Measurements from ENCODE around the gene FLYWCH2.
A peak's percentile ranks its signal among the peaks of the same experiment; 100 is the strongest.

Gene FLYWCH2

DNA sequence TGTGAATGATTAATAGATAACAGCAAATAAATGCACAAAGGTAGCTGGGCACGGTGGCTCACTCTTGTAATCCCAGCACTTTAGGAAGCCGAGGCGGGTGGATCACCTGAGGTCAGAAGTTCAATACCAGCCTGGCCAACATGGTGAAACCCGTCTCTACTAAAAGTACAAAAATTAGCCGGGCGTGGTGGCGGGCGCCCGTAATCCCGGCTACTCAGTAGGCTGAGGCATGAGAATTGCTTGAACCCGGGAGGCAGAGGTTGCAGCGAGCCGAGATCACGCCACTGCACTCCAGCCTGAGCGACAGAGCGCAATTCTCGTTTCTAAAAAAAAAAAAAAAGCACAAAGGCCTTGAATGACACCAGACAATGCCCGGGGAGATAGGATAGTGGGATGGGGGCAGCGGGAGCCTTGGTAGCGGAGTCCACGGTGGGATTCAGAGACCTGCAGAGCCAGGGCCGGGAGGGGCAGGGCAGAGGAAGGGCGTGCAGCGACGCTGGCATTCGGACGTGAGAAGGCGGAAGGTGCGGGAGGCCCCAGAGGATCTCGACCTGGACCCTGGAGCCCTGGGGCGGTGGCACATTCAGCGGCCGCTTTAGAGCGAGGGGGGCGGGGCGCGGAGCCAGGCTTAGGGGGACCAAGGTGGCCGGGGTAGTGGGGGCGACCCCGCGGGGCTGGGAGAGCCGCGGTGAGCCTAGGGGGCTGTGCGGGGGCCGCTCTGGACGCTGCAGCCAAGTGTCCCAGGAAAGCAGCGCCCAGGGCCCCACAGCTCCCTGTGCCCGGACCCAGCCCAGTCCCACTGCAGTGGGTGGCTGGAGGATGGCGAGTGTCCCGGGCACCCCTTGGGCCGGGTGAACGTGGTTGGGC, 999 bp upstream of the FLYWCH2 start:
- DNase-seq (ENCODE audit: low spot score): peak; percentile 34

- peak; percentile 11 for DNase-seq (ENCODE audit: low spot score)
These were observed 468 bp downstream of the FLYWCH2 start for GRCh38 chr16:2883458-2883908.

DNA sequence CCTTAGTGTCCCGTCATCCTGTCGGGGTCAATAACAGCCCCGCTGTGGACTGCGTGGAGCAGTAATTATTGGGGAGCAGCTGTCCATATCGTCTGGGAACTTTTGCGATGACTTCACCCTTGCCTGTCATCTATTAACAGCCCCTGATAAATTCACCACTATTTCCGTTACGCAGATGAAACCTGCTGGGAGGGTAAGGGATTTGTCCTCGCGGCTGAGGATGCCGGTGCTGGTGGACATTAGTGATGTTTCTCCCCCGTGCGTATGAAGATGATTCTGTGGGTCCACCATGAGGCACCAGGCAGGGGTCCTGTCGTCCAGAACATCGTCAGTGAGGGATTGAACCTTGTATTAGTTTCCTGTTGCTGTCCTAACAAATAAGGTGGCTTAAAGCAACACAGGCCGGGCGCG, 1.0 kb downstream of the FLYWCH2 start:
- DNase-seq (ENCODE audit: low spot score): no peak

GRCh38 chr16:2894231-2894630, 11.2 kb downstream of the FLYWCH2 start:
- DNase-seq (ENCODE audit: low spot score): no peak

GRCh38 chr16:2895813-2896212, 12.8 kb downstream of the FLYWCH2 start:
- no peak for DNase-seq (ENCODE audit: low spot score)

- no peak for DNase-seq (ENCODE audit: low spot score)
These were observed 13.5 kb downstream of the FLYWCH2 start for GRCh38 chr16:2896480-2897010.

DNA sequence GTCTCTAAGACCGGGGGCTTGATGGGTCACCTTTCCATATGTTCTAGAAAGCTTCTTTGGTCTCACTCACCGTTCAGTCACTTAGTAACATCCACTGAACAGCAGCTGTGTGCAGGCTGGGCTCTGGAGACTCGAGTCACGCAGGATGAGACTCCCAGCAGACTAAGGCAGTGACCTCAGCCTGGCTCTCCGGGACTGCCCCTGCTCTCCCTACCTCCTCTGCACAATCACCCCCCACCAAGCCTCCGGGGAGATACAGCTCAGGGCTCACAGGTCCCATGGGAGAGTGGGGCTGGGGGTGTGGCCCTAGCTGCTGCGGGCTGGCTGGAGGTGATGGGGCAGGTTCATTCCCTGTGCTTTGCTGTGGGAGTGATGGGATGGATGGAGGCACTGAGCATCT, 14.1 kb downstream of the FLYWCH2 start:
- DNase-seq (ENCODE audit: low spot score): no peak

DNA sequence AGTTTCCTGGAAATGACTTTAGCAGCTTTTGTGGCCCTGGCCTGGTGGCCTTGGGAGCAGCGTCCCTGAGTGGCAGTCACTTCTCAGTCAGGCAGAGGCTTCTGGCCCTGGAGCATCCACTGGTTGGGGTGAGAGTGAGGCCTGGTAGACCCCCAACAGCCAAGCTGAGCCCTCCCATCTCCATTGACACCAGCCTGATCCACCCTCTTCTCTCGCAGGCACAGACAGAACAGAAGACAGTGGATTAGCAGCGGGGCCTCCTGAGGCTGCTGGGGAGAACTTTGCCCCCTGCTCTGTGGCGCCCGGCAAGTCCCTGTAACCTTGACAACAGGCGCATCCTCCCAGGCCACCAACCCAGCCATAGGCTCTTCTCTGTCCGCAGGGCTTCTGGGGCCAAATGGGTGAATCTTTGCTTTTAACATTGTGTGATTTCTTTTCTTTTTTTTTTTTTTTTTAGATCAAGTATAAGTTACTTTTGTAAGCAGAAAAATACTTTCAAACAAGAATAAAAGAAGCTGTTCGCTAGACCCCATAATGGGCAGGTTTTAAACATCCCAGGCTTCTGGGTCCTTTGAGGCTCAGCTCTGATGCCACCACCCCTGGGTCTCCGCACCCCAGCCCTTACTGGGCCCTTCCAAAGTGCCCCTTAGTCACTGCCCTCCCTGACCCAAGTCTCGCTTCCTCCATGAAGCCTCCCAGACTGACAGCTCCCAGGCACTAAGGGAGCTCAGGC, 16.0 kb downstream of the FLYWCH2 start:
- DNase-seq (ENCODE audit: low spot score): no peak

GRCh38 chr16:2899564-2900072, 16.6 kb downstream of the FLYWCH2 start:
- no peak for DNase-seq (ENCODE audit: low spot score)

DNA sequence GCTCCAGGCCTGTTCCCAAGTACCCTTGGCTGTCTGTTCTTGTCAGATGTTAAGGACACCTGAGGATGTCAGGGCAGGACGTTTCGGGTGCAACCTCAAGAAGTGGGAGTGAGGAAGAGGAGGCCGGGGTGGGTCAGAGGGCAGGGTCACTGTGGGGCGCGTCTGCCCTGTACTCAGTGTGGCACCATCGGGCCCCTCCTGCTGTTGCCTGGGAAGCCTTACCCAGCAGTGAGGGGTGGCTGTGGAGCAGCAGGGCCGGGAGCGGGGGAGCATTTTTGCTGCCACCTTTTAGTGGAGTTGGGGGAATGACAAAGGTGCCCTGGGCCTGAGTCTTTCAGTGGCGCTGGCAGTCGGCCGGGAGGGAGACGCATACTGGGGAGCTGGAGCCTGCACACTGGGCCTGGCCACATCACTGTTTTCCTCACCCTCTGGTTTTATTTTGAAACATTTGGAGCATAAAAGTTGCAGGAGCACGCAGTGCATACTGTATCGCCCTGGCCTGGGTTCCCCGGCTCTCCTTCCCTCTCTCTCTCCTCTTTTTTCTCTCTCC, 17.6 kb downstream of the FLYWCH2 start:
- no peak for DNase-seq (ENCODE audit: low spot score)

GRCh38 chr16:2902337-2903130, 19.5 kb downstream of the FLYWCH2 start:
- DNase-seq (ENCODE audit: low spot score): no peak

DNA sequence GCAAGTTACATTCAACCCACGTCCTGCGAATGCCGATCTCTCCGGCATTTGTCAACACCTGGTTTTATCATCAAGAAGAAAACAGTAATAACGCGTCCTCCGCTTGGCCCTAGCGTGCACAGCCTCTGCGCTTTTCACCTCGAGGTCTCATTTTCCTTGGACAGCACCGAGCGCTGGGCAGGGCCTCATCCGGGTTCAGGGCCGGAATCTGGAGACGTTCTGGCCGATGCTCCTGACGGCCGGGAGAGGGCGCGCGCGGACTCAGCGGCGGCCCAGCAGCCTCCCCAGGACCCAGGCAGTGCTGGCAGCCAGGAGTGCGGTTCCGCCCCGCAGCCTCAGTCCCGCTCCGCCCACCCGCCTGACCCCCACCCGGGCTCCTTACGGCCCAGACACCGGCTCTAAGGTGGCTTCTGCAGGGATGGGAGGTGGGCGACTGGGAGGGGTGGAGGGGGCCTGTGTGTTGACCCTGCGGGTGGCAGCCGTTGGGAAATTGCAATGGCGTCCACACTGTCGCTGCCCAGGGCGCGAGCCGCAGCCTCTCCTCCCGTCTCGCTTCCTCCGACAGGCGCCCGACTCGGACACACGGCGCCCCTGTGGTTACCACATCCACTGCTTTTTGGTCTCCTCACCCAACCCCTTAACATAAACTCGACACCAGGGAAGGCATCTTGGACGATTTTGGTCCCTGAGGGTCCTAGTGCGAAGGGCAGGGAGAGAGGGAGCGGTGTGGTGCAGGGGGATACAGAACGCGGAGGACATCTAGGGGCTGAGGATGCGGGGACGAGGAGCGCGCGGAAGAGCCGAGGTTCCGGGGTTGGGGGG, 21.3 kb downstream of the FLYWCH2 start:
- peak; percentile 94 for DNase-seq (ENCODE audit: low spot score)

DNA sequence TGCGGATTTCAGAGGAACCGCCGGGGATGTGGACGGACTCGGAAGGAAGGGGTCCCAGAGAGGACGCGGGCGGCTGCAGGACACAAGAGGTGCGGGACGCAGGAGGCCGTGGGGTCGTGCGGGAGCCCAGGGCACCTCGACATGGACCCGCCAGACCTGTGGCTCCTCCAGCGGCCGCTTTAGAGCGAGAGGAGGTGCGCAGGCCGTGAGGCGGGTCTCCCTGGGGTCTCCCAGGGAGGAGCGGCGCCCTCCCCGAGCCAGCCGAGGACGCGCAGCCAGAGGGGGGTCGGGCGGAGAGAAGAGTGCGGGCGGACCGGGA, 21.9 kb downstream of the FLYWCH2 start:
- no peak for DNase-seq (ENCODE audit: low spot score)

GRCh38 chr16:2905241-2905987, 22.4 kb downstream of the FLYWCH2 start:
- peak; percentile 100 for DNase-seq (ENCODE audit: low spot score)

GRCh38 chr16:2905988-2906387, 23.0 kb downstream of the FLYWCH2 start:
- no peak for DNase-seq (ENCODE audit: low spot score)

- peak; percentile 45 for DNase-seq (ENCODE audit: low spot score)
These were observed 24.2 kb downstream of the FLYWCH2 start for GRCh38 chr16:2907084-2907753.

GRCh38 chr16:2910441-2910969, 27.5 kb downstream of the FLYWCH2 start:
- DNase-seq (ENCODE audit: low spot score): no peak

DNA sequence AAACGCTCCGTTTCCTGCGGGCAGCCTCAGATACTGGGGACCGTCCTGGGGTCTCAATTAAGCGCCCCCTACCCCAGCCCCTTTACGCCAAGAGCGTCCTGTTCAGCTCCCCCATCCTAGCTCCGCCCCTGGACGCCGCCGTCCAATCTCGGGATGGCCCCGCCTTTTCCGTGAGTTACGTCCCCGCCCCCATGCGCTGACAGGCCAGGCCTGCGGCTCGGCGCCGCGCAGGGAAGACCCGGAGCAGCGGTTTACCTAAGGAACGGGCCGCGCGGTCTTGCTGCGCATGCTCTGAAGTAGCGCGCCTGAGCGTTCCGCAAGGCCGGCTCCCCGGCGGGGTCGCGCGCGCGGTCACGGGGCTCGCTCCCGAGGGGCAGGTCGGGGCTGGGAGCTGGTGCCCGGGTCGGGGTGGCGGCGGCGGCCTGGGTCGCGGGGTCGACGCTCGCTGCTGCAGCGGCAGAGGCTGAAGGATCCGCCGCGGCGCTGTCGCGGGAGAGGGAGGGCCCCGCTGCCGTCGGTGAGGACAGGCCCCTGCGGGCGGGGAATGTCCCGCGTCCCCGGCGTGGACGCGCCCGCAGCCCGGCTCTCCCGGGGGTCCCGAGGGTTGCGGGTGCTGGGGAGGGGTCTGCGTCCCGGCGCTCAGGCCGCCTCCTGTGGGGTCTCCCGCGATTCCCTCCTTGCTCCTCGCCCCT, 28.8 kb downstream of the FLYWCH2 start, which contains the start of gene FLYWCH1:
Gene FLYWCH1, plus strand, starts transcription at position 294 of the 692 bp plus-strand sequence. CDS start 17,755 bp downstream, outside the sequence.
- DNase-seq (ENCODE audit: low spot score): peak; percentile 99
